ENCODE results near the gene JADE2.

DNA sequence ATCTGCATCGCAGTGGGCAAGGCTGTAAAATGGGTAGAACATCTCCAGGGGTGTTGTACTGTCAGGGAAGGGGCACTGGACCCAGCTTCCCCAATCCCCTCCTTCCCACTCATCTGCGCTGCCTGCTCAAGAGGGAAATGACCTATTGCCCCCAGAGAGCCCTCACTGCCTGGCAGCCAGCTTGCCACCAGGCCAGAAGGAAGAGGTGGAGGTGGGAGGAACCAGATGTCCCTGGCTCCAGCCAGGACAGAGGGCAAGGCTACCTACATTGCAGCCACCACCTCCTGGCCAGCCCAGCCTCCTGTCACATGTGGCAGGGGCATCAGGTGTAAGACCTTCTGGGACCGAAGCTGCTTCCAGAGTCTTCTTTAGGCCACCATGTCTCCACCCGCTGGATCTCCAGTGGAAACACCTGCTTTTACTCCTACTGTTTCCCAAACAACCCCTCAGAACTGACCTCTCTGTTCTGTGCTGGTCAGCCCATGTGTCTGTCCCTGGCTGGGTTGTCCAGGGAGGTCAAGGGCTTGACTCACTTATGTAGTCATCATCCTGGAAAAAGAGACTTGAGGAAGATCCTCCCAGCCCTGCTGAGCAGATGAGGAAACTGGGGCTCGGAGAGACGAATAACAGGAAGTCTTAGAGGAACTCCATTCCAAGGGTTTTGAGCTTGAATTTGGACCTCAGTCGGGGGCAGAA is 42.3 kb downstream of the JADE2 start:
- TF ChIP-seq, protein P1, sequence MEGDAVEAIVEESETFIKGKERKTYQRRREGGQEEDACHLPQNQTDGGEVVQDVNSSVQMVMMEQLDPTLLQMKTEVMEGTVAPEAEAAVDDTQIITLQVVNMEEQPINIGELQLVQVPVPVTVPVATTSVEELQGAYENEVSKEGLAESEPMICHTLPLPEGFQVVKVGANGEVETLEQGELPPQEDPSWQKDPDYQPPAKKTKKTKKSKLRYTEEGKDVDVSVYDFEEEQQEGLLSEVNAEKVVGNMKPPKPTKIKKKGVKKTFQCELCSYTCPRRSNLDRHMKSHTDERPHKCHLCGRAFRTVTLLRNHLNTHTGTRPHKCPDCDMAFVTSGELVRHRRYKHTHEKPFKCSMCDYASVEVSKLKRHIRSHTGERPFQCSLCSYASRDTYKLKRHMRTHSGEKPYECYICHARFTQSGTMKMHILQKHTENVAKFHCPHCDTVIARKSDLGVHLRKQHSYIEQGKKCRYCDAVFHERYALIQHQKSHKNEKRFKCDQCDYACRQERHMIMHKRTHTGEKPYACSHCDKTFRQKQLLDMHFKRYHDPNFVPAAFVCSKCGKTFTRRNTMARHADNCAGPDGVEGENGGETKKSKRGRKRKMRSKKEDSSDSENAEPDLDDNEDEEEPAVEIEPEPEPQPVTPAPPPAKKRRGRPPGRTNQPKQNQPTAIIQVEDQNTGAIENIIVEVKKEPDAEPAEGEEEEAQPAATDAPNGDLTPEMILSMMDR (conservative IDR thresholded peaks at IDR 0.05): no peak
- no peak for TF ChIP-seq ZFX (IDR thresholded peaks at IDR 0.05)

Measured in C4-2B (cell line).